ENCODE measurements around the gene RELT.
"Not testable (repeated sequence)": the region's sequence is repeated elsewhere in the genome, so short reads cannot be mapped to it uniquely, and the experiment has no call there.

The RELT gene

GRCh38 chr11:73428699-73429098 is 52.5 kb downstream of the RELT start:
- TF ChIP-seq CTCF (IDR thresholded peaks at IDR 0.05) = no peak
- DNase-seq (ENCODE audit: low spot score) = no peak
- H3K4me3 ChIP-seq = no peak overlapping the region
- no peak overlapping the region for H3K27ac ChIP-seq

GRCh38 chr11:73429121-73429750 is 53.0 kb downstream of the RELT start:
- no peak for TF ChIP-seq CTCF (IDR thresholded peaks at IDR 0.05)
- no peak overlapping the region for H3K27ac ChIP-seq
- no peak for DNase-seq (ENCODE audit: low spot score)
- H3K4me3 ChIP-seq = no peak overlapping the region

GRCh38 chr11:73430326-73430725 is 54.1 kb downstream of the RELT start:
- no peak overlapping the region for H3K27ac ChIP-seq
- no peak for DNase-seq (ENCODE audit: low spot score)
- H3K4me3 ChIP-seq = no peak overlapping the region
- TF ChIP-seq CTCF (IDR thresholded peaks at IDR 0.05) = no peak

GRCh38 chr11:73431396-73431795 is 55.2 kb downstream of the RELT start:
- Histone ChIP-seq H3K4me3 (no peak overlapping the region), H3K27ac (no peak overlapping the region)
- TF ChIP-seq CTCF (IDR thresholded peaks at IDR 0.05) = no peak
- DNase-seq (ENCODE audit: low spot score) = no peak

- not testable (repeated sequence) for H3K27ac ChIP-seq; H3K4me3 ChIP-seq; DNase-seq (ENCODE audit: low spot score)
These were observed 60.7 kb downstream of the RELT start for GRCh38 chr11:73436859-73437258.

- no peak for TF ChIP-seq CTCF (IDR thresholded peaks at IDR 0.05)
- no peak overlapping the region for H3K4me3 ChIP-seq
- DNase-seq (ENCODE audit: low spot score) = no peak
- H3K27ac ChIP-seq = no peak overlapping the region
These were observed 63.0 kb downstream of the RELT start for GRCh38 chr11:73439002-73439843.

- no peak for DNase-seq (ENCODE audit: low spot score)
- Histone ChIP-seq H3K4me3 (no peak overlapping the region), H3K27ac (no peak overlapping the region)
- no peak for TF ChIP-seq CTCF (IDR thresholded peaks at IDR 0.05)
These were observed 69.8 kb downstream of the RELT start for GRCh38 chr11:73445980-73446379.

All from coronary artery (tissue), 2 donors.